ENCODE data around the gene IL36RN.
"Not testable (repeated sequence)": the region's sequence is repeated elsewhere in the genome, so short reads cannot be mapped to it uniquely, and the experiment has no call there.

IL36RN gene

GRCh38 chr2:113075600-113075999, 16.6 kb downstream of the IL36RN start:
- no peak for DNase-seq

GRCh38 chr2:113076954-113077669, 18.1 kb downstream of the IL36RN start:
- no peak for DNase-seq

DNA sequence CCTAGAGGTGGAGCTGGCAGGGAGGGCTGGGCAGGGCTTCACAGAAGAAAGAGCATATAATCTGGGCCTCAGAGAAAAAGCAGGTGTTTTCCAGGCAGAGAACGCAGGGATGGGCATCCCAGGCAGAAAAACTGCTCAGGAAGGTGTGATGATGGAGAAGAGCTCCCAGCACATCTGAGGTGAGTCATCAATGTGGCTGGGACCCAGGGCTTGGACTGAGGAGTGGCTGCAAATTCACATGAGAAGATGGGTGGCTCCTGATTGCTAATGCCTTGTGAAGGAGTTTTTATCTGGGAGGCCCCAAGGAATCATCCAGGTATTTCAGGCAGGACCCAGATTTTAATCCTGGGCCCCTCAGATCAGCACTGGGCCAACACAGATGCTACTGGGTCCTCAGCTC, 18.9 kb downstream of the IL36RN start:
- DNase-seq: no peak

DNA sequence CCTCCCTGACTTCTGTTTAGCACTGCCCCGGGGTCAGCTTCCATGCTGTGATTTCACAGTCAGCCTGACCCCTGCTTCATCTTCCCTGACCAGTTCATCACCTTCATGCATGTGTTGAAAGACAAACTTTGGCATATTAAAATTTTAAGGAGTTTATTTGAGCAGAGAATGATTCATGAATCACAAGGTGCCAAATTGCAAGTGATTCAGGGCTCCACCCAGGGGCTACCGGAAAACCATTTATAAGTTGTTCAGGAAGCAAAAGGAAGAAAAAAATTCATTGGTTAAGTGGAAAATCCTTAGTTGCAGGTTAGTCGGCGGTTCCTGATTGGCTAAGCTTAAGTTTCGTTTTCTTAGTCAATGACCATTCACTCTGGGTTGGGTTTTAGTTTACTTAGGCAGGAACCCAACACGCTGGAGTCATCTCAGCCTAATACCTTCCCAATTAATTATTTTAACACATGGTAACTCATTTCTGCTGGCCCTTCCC, 19.4 kb downstream of the IL36RN start:
- no peak for DNase-seq

DNA sequence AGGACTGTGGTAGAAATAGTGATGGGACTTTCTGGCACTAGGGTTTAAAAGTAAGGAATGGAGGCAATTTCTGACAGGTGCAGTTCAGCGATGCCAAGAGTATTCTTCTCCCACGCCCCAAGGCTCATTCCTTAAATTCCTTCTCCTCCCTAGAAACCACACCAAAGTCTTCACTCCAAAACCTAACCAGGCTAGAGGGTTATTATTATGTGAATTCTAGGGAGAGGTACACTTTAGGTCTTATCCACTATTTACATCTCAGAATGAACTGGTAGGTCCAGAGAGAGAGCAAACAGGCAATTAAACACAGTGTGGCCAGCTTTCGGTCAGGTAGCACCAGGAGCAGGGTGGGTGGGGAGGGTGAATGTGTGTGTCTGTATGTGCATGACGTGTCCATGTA, 20.1 kb downstream of the IL36RN start:
- no peak for DNase-seq

DNA sequence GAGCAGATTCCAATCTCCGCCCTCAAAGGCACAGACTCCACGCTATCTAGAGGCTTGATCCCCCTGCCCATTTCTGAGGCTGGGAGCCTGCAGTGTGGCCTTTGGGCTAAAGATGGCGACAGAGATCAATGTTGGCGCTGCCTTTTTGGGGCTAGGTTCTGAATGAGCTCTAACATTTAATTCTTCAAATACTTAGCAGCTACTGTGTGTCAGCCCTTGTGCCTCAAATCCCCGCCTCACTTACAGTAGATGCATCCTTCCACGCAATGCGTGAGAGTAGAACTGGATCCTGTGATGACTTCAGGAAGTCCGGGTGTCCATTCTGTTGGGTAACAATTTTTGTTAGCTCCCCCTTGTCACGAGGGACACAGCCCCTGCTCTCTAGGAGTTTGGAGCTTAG, 21.1 kb downstream of the IL36RN start:
- peak; percentile 38 for DNase-seq

DNA sequence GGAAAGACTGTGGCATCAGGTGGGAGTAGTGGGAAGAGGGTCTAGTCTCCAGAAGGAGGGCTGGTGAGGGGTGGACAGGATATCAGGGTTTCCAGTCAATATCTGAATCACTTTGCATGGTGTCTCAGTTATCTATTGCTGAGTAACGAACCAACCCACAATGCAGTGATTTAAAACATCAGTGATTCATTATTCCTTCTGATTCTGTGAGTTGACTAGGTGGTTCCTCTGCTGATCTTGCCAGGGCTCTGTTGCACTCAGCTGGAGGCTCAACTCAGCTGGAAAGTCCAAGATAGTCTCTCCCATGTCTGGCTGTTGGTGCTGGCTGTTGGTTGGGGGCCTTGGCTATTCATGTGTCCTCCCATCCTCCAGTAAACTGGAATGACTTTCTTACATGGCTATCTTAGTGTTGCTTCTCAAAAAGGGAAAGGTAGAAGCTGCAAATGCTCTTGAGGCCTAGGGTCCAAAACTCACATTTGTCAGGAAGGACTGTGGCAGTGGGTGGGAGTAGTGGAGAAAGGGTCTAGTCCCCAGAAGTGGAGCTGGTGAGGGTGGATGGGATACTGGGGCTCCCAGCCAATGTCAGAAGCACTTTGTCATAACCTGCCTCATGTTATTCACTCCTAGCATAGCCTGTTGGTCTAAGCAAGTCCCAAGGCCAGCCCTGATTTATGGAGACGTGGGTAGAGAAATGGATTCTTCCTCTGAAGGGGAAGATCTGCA, 22.7 kb downstream of the IL36RN start:
- no peak for DNase-seq

DNA sequence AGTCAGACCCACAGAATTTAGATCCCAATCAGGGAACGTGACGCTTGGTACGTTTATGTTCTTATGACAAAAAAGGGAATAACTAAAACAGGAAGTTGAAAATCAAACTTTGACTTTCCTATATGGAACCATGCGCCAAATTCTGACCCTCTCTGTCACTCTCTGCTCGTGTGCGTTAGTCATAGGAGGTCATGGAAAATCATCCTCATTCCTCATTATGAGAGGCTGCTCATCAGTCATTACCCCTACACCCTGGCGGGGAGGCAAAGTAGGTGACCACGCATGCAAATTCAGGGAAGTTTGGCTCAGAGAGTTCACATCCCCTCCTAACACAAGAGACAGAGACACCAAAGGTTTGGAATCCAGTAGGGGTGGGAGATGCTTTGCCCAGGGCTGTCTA, 24.3 kb downstream of the IL36RN start:
- DNase-seq: no peak

- peak; percentile 24 for DNase-seq
Measured at GRCh38 chr2:113084249-113085000, 25.4 kb downstream of the IL36RN start.

- DNase-seq: no peak
Measured at GRCh38 chr2:113085542-113085941, 26.5 kb downstream of the IL36RN start.

- no peak for DNase-seq
Measured at GRCh38 chr2:113088213-113088992, 29.4 kb downstream of the IL36RN start.

GRCh38 chr2:113089916-113090315, 30.9 kb downstream of the IL36RN start:
- DNase-seq: peak; percentile 6

DNA sequence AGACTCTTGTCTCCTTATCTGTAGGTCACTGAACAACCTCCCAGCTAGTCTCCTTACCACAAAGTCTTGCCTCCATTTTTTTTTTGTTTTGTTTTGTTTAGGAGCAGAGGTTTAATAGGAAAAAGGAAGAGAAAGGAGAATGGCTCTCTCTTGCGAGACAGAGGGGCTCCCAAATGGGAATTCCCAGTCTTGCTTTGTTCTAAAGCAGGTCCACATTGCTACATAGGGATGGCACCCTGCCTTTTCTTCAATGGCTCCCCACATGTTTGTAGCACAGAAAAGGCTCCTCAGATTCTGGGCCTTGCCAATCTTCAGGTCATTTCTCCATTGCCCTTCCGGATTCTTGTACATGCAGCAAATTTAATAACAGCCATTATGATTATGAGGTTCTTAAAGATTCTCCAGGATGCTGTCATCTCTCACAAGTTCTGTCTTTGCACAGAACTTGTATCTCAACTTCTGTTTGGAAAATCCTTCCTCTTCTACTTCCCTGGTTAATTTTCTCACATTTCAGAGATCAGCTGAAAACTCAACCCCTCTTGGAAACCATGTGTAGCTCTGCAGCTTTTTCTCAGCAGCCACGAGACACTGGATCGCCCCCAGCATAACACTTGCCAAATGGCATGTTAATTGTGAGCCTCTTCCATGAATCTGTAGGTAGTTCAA, 32.4 kb downstream of the IL36RN start:
- no peak for DNase-seq

GRCh38 chr2:113092864-113093612, 34.0 kb downstream of the IL36RN start:
- DNase-seq: no peak

DNA sequence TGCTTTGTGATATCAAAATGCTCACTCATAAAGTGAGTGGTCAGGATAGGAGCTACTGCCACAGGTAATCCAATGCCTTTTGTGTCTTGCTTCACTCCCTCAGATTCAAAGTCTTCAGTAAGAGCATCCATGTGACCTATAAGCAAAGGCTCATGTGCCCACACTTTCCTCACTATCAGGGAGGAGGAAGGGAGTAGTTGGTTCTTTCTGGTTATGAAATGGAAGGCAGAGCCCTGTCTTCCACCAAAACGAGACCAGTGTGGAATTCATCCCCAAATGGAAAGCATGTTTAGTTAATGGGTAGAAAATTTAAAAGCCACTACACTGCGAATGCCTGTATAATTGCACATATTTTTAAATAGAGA, 34.6 kb downstream of the IL36RN start:
- no peak for DNase-seq

DNA sequence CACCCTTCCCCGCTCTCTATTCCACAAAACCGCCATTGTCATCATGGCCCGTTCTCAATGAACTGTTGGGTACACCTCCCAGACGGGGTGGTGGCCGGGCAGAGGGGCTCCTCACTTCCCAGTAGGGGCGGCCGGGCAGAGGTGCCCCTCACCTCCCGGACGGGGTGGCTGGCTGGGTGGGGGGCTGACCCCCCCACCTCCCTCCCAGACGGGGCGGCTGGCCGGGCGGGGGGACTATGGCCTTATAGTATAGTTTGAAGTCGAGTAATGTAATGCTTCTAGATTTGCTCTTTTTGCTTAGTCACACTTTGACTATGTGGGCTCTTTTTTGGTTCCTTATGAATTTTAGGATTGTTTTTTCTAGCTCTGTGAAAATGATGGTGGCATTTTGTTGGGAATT, 37.3 kb downstream of the IL36RN start:
- not testable (repeated sequence) for DNase-seq

DNA sequence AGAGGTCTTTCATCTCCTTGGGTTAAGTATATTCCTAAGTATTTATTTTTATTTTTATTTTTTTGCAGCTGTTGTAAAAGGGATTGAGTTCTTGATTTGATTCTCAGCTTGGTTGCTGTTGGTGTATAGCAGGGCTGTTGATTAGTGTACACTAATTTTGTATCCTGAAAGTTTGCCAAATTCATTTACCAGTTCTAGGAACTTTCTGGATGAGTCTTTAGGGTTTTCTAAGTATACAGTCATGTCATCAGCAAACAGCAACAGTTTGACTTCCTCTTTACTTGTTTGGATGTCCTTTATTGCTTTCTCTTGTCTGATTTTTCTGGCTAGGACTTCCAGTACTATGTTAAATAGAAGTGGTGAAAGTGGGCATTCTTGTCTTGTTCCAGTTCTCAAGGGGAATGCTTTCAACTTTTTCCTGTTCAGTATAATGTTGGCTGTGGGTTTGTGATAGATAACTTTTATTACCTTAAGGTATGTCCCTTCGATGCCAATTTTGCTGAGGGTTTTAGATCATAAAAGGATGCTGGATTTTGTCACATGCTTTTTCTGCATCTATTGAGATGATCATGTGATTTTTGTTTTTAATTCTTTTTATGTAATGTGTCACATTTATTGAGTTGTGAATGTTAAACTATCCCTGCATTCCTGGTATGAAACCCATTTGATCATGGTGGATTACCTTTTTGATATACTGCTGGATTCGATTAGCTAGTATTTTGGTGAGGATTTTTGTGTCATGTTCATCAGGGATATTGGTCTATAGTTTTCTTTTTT, 38.0 kb downstream of the IL36RN start:
- DNase-seq: not testable (repeated sequence)

DNA sequence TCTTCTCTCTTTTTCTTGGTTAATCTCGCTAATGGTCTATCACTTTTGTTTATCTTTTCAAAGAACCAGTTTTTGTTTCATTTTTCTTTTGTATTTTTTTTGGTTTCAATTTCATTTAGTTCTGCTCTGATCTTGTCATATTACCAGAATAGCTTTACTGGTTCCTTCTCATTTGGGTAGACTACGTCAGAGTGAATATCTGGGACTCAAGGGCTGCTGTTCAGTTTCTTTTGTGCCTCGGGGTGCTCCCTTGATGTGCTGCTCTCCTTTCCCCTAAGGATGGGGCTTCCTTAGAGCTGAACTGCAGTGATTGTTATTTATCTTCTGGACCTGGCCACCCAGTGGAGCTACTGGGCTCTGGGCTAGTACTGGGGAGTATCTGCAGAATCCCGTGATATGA, 39.0 kb downstream of the IL36RN start:
- no peak for DNase-seq

- DNase-seq: no peak
Measured at GRCh38 chr2:113098532-113098931, 39.5 kb downstream of the IL36RN start.

GRCh38 chr2:113102133-113102532, 43.1 kb downstream of the IL36RN start:
- DNase-seq: no peak

DNA sequence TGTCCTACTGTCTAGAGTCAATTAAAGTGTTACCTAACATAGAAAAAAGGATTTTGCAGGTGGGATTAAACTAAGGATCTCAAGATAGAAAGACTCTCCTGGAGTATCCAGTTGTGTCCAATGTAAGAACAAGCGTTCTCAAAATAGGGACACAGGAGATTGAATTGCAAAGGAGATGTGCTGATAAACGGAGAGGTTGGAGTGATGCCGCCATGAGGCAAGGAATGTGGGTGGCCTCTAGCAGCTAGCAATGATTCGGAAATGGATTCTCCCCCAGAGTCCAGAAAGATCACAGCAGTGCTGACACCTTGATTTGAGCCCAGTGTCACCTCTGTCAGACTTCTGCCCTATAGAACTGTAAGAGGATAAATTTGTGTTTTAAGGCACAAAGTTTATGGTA, 44.3 kb downstream of the IL36RN start:
- DNase-seq: no peak
